ENCODE measurements around the gene VMO1. TPM values are rescaled to one million over a fixed set of nuclear protein-coding genes. Genes with fewer than 3 reads are reported as not detected.

The VMO1 gene
- polyA plus RNA-seq, 1 experiment: not detected

DNA sequence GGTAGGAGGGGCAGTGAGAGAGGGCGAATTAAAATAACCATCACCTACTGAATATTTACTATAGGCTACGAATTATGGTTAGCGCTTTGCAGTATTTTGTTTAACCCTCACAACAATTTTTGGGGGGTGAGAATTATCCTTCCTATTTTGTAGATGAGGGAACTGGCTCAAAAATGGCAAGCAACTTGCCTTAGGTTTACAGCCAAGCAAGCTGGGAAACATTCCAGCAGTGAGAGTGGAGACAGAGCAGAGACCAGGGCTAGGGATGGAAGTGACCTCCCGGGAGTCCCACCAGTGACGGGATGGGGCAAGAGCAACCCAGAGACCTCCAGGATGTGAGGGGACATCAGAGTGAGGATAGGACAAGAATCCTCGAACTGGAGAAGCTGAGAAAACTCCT, 352 bp upstream of the VMO1 start:
- TF ChIP-seq, protein P1, sequence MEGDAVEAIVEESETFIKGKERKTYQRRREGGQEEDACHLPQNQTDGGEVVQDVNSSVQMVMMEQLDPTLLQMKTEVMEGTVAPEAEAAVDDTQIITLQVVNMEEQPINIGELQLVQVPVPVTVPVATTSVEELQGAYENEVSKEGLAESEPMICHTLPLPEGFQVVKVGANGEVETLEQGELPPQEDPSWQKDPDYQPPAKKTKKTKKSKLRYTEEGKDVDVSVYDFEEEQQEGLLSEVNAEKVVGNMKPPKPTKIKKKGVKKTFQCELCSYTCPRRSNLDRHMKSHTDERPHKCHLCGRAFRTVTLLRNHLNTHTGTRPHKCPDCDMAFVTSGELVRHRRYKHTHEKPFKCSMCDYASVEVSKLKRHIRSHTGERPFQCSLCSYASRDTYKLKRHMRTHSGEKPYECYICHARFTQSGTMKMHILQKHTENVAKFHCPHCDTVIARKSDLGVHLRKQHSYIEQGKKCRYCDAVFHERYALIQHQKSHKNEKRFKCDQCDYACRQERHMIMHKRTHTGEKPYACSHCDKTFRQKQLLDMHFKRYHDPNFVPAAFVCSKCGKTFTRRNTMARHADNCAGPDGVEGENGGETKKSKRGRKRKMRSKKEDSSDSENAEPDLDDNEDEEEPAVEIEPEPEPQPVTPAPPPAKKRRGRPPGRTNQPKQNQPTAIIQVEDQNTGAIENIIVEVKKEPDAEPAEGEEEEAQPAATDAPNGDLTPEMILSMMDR (IDR thresholded peaks at IDR 0.05; ENCODE audit: low read depth, low read length): no peak
- Histone ChIP-seq H3K4me3 (ENCODE audit: low read depth, low read length) (no peak overlapping the region), H3K27ac (ENCODE audit: low read depth, low read length) (no peak overlapping the region), H3K9me3 (ENCODE audit: control insufficient read depth, insufficient read depth, low read length) (peaks cover 6% of the 10 kb centered on the region; the same call in 1 of the 2 replicates), H3K27me3 (ENCODE audit: control insufficient read depth, insufficient read depth, low read length) (peaks cover 40% of the 10 kb centered on the region)
- no peak for DNase-seq (ENCODE audit: low read depth, low spot score)
- ChIA-PET CTCF (interaction anchor here (0.6 to 5.7 kb wide), 4 partner anchors 51 to 116 kb away, joined by 3 to 46 read pairs (median 6); partner anchors contain the start of gene CHRNE), POLR2A (interaction anchor here (0.7 to 1.2 kb wide), 2 partner anchors 9 to 76 kb away, joined by 3 to 4 read pairs; partner anchors contain the start of genes ARRB2 and PSMB6)

DNA sequence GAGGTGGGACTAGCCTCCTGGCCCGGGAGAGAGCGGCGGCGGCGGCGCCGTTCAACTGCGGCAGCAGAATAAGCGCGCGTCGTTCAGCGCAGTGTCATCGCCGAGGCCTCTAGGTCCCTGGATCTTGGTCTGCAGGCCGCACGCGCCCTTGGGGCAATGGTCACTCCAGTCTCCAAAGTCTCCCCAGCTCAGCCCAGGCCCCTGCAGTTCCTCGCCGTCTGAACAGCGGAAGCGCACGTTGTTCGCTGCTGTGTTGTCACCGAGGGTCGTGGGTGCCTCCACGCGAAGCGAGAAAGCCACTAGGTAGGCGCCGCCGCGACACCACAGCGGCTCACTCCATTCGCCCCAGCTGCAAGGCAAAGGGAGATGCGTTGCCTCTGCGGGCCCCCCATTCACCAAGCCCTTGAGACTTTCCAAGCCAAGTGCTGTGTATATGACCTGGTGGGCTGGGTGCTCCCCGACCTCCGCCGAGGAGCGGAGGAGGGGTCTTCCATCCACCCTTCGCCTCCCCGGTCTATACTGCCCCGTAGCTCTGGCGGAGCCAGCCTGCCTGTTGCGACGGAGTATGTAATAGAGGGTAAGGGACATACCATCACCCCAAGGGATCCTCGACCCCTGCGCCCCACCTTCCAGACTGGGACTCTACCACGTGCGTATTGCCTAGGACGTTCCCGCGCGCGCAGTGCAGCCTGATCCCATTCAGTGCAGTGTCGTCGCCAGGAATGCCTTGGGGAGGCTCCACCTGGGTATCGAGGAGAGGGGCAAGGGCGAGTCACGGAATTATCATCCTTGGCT, 656 bp downstream of the VMO1 start:
- Histone ChIP-seq H3K27ac (ENCODE audit: low read depth, low read length) (no peak overlapping the region), H3K4me3 (ENCODE audit: low read depth, low read length) (peak overlapping the region; percentile 22), H3K27me3 (ENCODE audit: control insufficient read depth, insufficient read depth, low read length) (peaks cover 46% of the 10 kb centered on the region), H3K9me3 (ENCODE audit: control insufficient read depth, insufficient read depth, low read length) (peaks cover 6% of the 10 kb centered on the region; the same call in 1 of the 2 replicates)
- ChIA-PET CTCF (interaction anchor here (0.7 to 5.7 kb wide), 2 partner anchors 104 kb away, joined by 3 to 46 read pairs; no protein-coding TSS in a partner anchor), POLR2A (interaction anchor here (0.5 to 0.7 kb wide), 2 partner anchors 75 to 243 kb away, joined by 3 to 9 read pairs; partner anchors contain the start of gene ARRB2)
- DNase-seq (ENCODE audit: low read depth, low spot score): no peak
- TF ChIP-seq, protein P1 (IDR thresholded peaks at IDR 0.05; ENCODE audit: low read depth, low read length): no peak

DNA sequence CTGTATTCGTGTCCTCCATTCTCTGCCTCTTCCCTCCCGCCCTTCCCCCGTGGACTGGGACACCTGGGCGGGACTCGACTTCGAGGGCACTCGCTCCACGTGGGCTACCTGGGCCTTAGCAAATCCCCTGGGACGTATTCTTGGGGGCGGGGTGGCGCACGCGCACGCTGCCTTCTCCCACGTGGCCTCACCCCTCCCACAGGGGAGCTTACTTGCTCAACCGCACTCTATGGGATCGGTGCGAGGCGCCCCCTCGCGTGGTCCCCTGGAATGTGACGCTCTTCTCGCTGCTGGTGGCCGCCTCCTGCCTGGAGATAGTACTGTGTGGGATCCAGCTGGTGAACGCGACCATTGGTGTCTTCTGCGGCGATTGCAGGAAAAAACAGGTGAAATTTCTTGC, 3.5 kb downstream of the VMO1 start:
- Histone ChIP-seq H3K9me3 (ENCODE audit: control insufficient read depth, insufficient read depth, low read length) (peaks cover 6% of the 10 kb centered on the region; the same call in 1 of the 2 replicates), H3K4me3 (ENCODE audit: low read depth, low read length) (no peak overlapping the region), H3K27ac (ENCODE audit: low read depth, low read length) (no peak overlapping the region), H3K27me3 (ENCODE audit: control insufficient read depth, insufficient read depth, low read length) (peaks cover 65% of the 10 kb centered on the region)
- POLR2A ChIA-PET: no interaction called here
- CTCF ChIA-PET: no interaction called here
- TF ChIP-seq, protein P1 (IDR thresholded peaks at IDR 0.05; ENCODE audit: low read depth, low read length): no peak
- no peak for DNase-seq (ENCODE audit: low read depth, low spot score)

DNA sequence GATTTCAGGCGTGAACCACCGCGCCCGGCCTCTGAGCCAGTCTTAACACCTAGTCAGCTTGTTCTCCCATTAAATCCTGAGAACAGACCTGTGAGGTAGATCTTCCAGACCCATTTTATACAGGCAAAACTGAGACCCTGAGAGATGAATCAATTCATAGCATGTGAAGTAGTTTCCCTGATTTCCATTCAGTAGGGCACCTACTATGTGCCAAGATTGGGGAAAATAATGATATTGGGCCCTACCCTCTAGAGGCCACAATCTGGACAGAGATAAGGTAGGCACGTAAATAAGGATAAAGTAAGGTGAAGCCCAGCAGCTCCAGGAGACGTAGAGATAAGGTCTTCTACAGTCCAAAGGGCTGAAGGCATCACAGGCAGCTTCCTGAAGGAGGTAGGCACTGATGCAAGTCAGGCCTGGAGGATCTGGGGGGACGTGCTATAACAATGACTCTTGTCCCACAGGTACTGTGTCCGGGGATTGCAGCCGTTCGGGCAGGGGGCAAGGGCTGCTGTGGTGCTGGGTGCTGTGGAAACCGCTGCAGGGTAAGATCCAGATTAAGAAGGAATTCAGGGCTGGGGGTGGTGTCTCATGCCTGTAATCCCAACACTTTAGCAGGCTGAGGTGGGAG, 5.7 kb downstream of the VMO1 start:
- TF ChIP-seq, protein P1 (IDR thresholded peaks at IDR 0.05; ENCODE audit: low read depth, low read length): no peak
- H3K27ac ChIP-seq (ENCODE audit: low read depth, low read length): no peak overlapping the region
- POLR2A ChIA-PET: interaction anchor here (0.9 kb wide), 1 partner anchor 10 kb away, joined by 4 read pairs; no protein-coding TSS in a partner anchor
- DNase-seq (ENCODE audit: low read depth, low spot score): no peak
- H3K9me3 ChIP-seq (ENCODE audit: control insufficient read depth, insufficient read depth, low read length): peaks cover 6% of the 10 kb centered on the region; the same call in 1 of the 2 replicates
- no peak overlapping the region for H3K4me3 ChIP-seq (ENCODE audit: low read depth, low read length)
- CTCF ChIA-PET: interaction anchor here (2.0 kb wide), 1 partner anchor 9 kb away, joined by 24 read pairs; the partner anchor contains the start of gene GLTPD2
- H3K27me3 ChIP-seq (ENCODE audit: control insufficient read depth, insufficient read depth, low read length): peaks cover 57% of the 10 kb centered on the region
